HEK293 (cell line): Measurements from ENCODE around the gene LRRN2.

Source experiments
- CTCF ChIA-PET: fragments of 350-600 bp; formaldehyde crosslinking; extraction: SDS; loops from one replicate; lab custom pipeline; 2021; ENCODE audit warnings: antibody characterized with exemption; lab: Yijun Ruan, JAX
- POLR2A ChIA-PET: fragments of 300-600 bp; formaldehyde crosslinking; extraction: SDS; loops from one replicate; lab custom pipeline; 2020; ENCODE audit warnings: antibody characterized with exemption, inconsistent platforms; lab: Yijun Ruan, JAX
- H3K27ac ChIP-seq: fragments of 200-500 bp; sonication (Bioruptor generic); 2 replicates; pipeline ENCODE4 v1.5.1; 2014; ENCODE audit warnings: low read depth, low read length, control low read depth, inconsistent platforms; ENCODE audit errors: extremely low read depth
- H3K36me3 ChIP-seq, 2 experiments: fragments of 200-500 bp in 1 of 2; sonication (Bioruptor generic) in 1 of 2; 1 replicate in 1 of 2; 2 replicates in 1 of 2; pipeline ENCODE4 v1.5.1; 2014 to 2017; ENCODE audit warnings: inconsistent platforms in 2 of 2, low read length in 2 of 2; ENCODE audit not compliant: control insufficient read depth in 2 of 2, insufficient read depth in 1 of 2
- H3K4me1 ChIP-seq: fragments of 200-500 bp; sonication (Bioruptor generic); 2 replicates; pipeline ENCODE4 v1.5.1; 2014; ENCODE audit warnings: mild to moderate bottlenecking, low read length, inconsistent platforms; ENCODE audit not compliant: control insufficient read depth, insufficient read depth
- H3K4me3 ChIP-seq: 2 replicates; pipeline ENCODE4 v1.5.1; 2011; ENCODE audit warnings: low read depth, mild to moderate bottlenecking, control low read depth, low read length, moderate library complexity
- H3K9me3 ChIP-seq: fragments of 200-500 bp; sonication (Bioruptor generic); 2 replicates; pipeline ENCODE4 v1.5.1; 2014; ENCODE audit warnings: low read depth, low read length, inconsistent platforms; ENCODE audit not compliant: control insufficient read depth, insufficient read depth
- EGR2 ChIP-seq: fragments of 450-650 bp; formaldehyde crosslinking; IDR thresholded peaks from 2 replicates; pipeline ENCODE4 v1.5.1; 2016; ENCODE audit warnings: low read depth, missing biosample characterization, missing genetic modification characterization
- KLF17 ChIP-seq: fragments of 450-650 bp; formaldehyde crosslinking; IDR thresholded peaks from 2 replicates; pipeline ENCODE4 v1.5.1; 2016; ENCODE audit warnings: missing biosample characterization, missing genetic modification characterization
- OSR2 ChIP-seq: fragments of 450-650 bp; formaldehyde crosslinking; IDR thresholded peaks from 2 replicates; pipeline ENCODE4 v1.5.1; 2016; ENCODE audit warnings: missing biosample characterization, missing genetic modification characterization
- PRDM1 ChIP-seq: fragments of 450-650 bp; formaldehyde crosslinking; IDR thresholded peaks from 2 replicates; pipeline ENCODE4; 2016; ENCODE audit warnings: missing biosample characterization, missing genetic modification characterization
- SETDB1 ChIP-seq: IDR thresholded peaks from one replicate; pipeline ENCODE4 v1.6.1; 2017; ENCODE audit warnings: mild to moderate bottlenecking, low read length, moderate library complexity, mixed read lengths; ENCODE audit not compliant: insufficient read length
- ZBTB17 ChIP-seq: fragments of 450-650 bp; formaldehyde crosslinking; IDR thresholded peaks from 2 replicates; pipeline ENCODE4 v1.5.1; 2016; ENCODE audit warnings: missing biosample characterization, missing genetic modification characterization
- ZBTB21 ChIP-seq: fragments of 450-650 bp; formaldehyde crosslinking; IDR thresholded peaks from 2 replicates; pipeline ENCODE4 v1.5.1; 2017; ENCODE audit warnings: missing biosample characterization, missing genetic modification characterization
- ZFHX2 ChIP-seq: fragments of 450-650 bp; formaldehyde crosslinking; conservative IDR thresholded peaks from 2 replicates; pipeline ENCODE4 v1.5.1; 2016; ENCODE audit warnings: missing biosample characterization, missing genetic modification characterization
- ZIC2 ChIP-seq: fragments of 450-650 bp; formaldehyde crosslinking; IDR thresholded peaks from 2 replicates; pipeline ENCODE4 v1.5.1; 2016; ENCODE audit warnings: missing biosample characterization, missing genetic modification characterization
- ZNF112 ChIP-seq: fragments of 450-650 bp; formaldehyde crosslinking; IDR thresholded peaks from 2 replicates; pipeline ENCODE4 v1.5.0; 2017; ENCODE audit warnings: missing biosample characterization, missing genetic modification characterization
- ZNF155 ChIP-seq: fragments of 450-650 bp; formaldehyde crosslinking; IDR thresholded peaks from 2 replicates; pipeline ENCODE4 v1.5.1; 2016; ENCODE audit warnings: missing biosample characterization, missing genetic modification characterization
- ZNF266 ChIP-seq: fragments of 450-650 bp; formaldehyde crosslinking; IDR thresholded peaks from 2 replicates; pipeline ENCODE4 v1.5.1; 2016; ENCODE audit warnings: missing biosample characterization, missing genetic modification characterization, low read depth
- ZNF302 ChIP-seq: fragments of 450-650 bp; formaldehyde crosslinking; IDR thresholded peaks from 2 replicates; pipeline ENCODE4 v1.5.1; 2016; ENCODE audit warnings: missing biosample characterization, missing genetic modification characterization, low read depth
- ZNF335 ChIP-seq: fragments of 450-650 bp; formaldehyde crosslinking; conservative IDR thresholded peaks from 2 replicates; pipeline ENCODE4 v1.5.1; 2016; ENCODE audit warnings: missing biosample characterization, missing genetic modification characterization
- ZNF433 ChIP-seq: fragments of 450-650 bp; formaldehyde crosslinking; IDR thresholded peaks from 2 replicates; pipeline ENCODE4 v1.5.1; 2016; ENCODE audit warnings: missing biosample characterization, missing genetic modification characterization, low read depth
- ZNF514 ChIP-seq: fragments of 450-650 bp; formaldehyde crosslinking; IDR thresholded peaks from 2 replicates; pipeline ENCODE4 v1.5.1; 2016; ENCODE audit warnings: missing biosample characterization, missing genetic modification characterization
- ZNF624 ChIP-seq: fragments of 450-650 bp; formaldehyde crosslinking; IDR thresholded peaks from 2 replicates; pipeline ENCODE4 v1.5.1; 2017; ENCODE audit warnings: missing biosample characterization, missing genetic modification characterization
- ZNF626 ChIP-seq: fragments of 450-650 bp; sonication (Bioruptor Pico); formaldehyde crosslinking; IDR thresholded peaks from 2 replicates; pipeline ENCODE4 v1.5.1; 2018; ENCODE audit warnings: missing biosample characterization, missing genetic modification characterization, inconsistent platforms
- ZNF658 ChIP-seq: fragments of 450-650 bp; formaldehyde crosslinking; IDR thresholded peaks from 2 replicates; pipeline ENCODE4; 2016; ENCODE audit warnings: missing biosample characterization, missing genetic modification characterization
- TF ChIP-seq, protein P1 (sequence below): fragments of 450-650 bp; formaldehyde crosslinking; IDR thresholded peaks from 2 replicates; pipeline ENCODE4 v1.5.1; 2016; ENCODE audit warnings: missing biosample characterization, missing genetic modification characterization
- TF ChIP-seq, protein P2 (sequence below): fragments of 450-650 bp; formaldehyde crosslinking; IDR thresholded peaks from 2 replicates; pipeline ENCODE4 v1.5.1; 2016; ENCODE audit warnings: missing biosample characterization, missing genetic modification characterization, borderline replicate concordance
- TF ChIP-seq, protein P3 (sequence below): fragments of 450-650 bp; formaldehyde crosslinking; optimal IDR thresholded peaks from 2 replicates; pipeline ENCODE3; 2016; ENCODE audit warnings: missing biosample characterization, mild to moderate bottlenecking, missing genetic modification characterization

Gene LRRN2

DNA sequence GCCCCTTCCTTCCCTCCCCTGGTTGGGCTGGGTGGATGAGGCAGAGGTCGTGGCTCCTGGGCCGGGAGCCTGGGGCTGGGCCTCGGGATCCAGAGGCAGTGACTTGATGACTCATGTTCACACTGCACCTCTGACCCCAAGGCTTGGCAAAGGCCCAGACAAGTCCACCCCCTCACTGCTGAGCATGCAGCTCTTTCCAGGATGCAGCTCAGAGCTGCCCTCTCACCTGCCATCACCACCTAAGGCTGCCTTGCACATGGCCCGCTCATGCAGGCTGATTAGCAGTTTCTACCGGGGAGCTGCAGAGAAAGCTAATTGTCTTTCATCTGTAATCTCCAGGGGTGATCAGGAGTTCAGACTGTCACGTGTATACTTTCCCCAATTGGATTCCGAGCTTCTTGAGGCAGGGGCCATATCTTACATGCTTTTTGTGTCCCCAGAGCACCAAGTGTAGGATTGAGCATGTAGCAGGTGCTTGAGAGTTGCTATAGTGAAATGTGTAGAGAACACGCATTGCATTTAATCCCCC is 62.1 kb downstream of the LRRN2 start:
- no peaks in the 10 kb centered on the region for H3K9me3 ChIP-seq
- ChIA-PET POLR2A (interaction anchor here (0.7 kb wide), 1 partner anchor 18 kb away, joined by 3 read pairs; no protein-coding TSS in a partner anchor), CTCF (interaction anchor here (0.5 to 2.7 kb wide), 15 partner anchors 8 to 1036 kb away, joined by 3 to 13 read pairs (median 4); no protein-coding TSS in a partner anchor)
- no peaks in the 10 kb centered on the region for H3K4me1 ChIP-seq
- H3K36me3 ChIP-seq: no peaks in the 10 kb centered on the region
- no peak overlapping the region for H3K27ac ChIP-seq
- no peak for TF ChIP-seq ZNF302 (tag by site-specific recombination)
- 0 out of 2 replicates have a peak, but pooled peaks have one; percentile 33 for TF ChIP-seq EGR2 (tag by site-specific recombination)
- peak; percentile 67 for TF ChIP-seq ZFHX2
- peak; percentile 66 for TF ChIP-seq OSR2
- 0 out of 2 replicates have a peak, but pooled peaks have one; percentile 6 for TF ChIP-seq ZBTB17
- no peak for TF ChIP-seq ZNF624 (tag by site-specific recombination)
- 0 out of 2 replicates have a peak, but pooled peaks have one; percentile 8 for TF ChIP-seq PRDM1
- no peak for TF ChIP-seq ZNF335 (tag by site-specific recombination)
- TF ChIP-seq, all 188 proteins: peak for 5
- H3K4me3 ChIP-seq: no peak overlapping the region

- Histone ChIP-seq H3K4me3 (no peak overlapping the region), H3K9me3 (no peaks in the 10 kb centered on the region), H3K36me3 (no peaks in the 10 kb centered on the region), H3K27ac (no peak overlapping the region), H3K4me1 (no peaks in the 10 kb centered on the region)
- CTCF ChIA-PET: interaction anchor here (0.6 to 3.2 kb wide), 8 partner anchors 9 to 232 kb away, joined by 3 to 13 read pairs (median 4); no protein-coding TSS in a partner anchor
- TF ChIP-seq ZNF433 (tag by site-specific recombination): no peak
- peak; percentile 19; the same call in 1 of the 2 replicates for TF ChIP-seq ZIC2
- TF ChIP-seq, all 188 proteins: peak for 1
- POLR2A ChIA-PET: no interaction called here
Measured at GRCh38 chr1:204621996-204622395, 63.5 kb downstream of the LRRN2 start.

- Histone ChIP-seq H3K4me3 (no peak overlapping the region), H3K4me1 (no peaks in the 10 kb centered on the region), H3K27ac (no peak overlapping the region), H3K9me3 (no peaks in the 10 kb centered on the region), H3K36me3 (no peaks in the 10 kb centered on the region)
- ChIA-PET POLR2A (no interaction called here), CTCF (interaction anchor here (0.6 to 3.2 kb wide), 5 partner anchors 110 to 232 kb away, joined by 3 to 13 read pairs (median 4); no protein-coding TSS in a partner anchor)
- TF ChIP-seq KLF17 (tag by site-specific recombination): no peak
- no peak for TF ChIP-seq ZNF514 (tag by site-specific recombination)
- no peak for TF ChIP-seq ZNF626 (tag by site-specific recombination)
- TF ChIP-seq ZNF155 (tag by site-specific recombination): no peak
- TF ChIP-seq ZNF658 (tag by site-specific recombination): no peak
- no peak for TF ChIP-seq ZNF624 (tag by site-specific recombination)
- no peak for TF ChIP-seq SETDB1
- TF ChIP-seq ZBTB21 (tag by site-specific recombination): no peak
- TF ChIP-seq, protein P1, sequence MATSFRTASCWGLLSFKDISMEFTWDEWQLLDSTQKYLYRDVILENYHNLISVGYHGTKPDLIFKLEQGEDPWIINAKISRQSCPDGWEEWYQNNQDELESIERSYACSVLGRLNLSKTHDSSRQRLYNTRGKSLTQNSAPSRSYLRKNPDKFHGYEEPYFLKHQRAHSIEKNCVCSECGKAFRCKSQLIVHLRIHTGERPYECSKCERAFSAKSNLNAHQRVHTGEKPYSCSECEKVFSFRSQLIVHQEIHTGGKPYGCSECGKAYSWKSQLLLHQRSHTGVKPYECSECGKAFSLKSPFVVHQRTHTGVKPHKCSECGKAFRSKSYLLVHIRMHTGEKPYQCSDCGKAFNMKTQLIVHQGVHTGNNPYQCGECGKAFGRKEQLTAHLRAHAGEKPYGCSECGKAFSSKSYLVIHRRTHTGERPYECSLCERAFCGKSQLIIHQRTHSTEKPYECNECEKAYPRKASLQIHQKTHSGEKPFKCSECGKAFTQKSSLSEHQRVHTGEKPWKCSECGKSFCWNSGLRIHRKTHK (tag by site-specific recombination): no peak
- TF ChIP-seq ZNF266 (tag by site-specific recombination): no peak
- TF ChIP-seq, protein P2, sequence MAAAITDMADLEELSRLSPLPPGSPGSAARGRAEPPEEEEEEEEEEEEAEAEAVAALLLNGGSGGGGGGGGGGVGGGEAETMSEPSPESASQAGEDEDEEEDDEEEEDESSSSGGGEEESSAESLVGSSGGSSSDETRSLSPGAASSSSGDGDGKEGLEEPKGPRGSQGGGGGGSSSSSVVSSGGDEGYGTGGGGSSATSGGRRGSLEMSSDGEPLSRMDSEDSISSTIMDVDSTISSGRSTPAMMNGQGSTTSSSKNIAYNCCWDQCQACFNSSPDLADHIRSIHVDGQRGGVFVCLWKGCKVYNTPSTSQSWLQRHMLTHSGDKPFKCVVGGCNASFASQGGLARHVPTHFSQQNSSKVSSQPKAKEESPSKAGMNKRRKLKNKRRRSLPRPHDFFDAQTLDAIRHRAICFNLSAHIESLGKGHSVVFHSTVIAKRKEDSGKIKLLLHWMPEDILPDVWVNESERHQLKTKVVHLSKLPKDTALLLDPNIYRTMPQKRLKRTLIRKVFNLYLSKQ (tag by site-specific recombination): no peak
- TF ChIP-seq, protein P3, sequence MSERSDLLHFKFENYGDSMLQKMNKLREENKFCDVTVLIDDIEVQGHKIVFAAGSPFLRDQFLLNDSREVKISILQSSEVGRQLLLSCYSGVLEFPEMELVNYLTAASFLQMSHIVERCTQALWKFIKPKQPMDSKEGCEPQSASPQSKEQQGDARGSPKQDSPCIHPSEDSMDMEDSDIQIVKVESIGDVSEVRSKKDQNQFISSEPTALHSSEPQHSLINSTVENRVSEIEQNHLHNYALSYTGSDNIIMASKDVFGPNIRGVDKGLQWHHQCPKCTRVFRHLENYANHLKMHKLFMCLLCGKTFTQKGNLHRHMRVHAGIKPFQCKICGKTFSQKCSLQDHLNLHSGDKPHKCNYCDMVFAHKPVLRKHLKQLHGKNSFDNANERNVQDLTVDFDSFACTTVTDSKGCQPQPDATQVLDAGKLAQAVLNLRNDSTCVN (tag by site-specific recombination): no peak
- no peak for TF ChIP-seq ZNF112 (tag by site-specific recombination)
Measured at GRCh38 chr1:204621396-204621795, 64.1 kb downstream of the LRRN2 start.
